ENCODE results near the gene SEMA4C.

Gene SEMA4C, protein sequence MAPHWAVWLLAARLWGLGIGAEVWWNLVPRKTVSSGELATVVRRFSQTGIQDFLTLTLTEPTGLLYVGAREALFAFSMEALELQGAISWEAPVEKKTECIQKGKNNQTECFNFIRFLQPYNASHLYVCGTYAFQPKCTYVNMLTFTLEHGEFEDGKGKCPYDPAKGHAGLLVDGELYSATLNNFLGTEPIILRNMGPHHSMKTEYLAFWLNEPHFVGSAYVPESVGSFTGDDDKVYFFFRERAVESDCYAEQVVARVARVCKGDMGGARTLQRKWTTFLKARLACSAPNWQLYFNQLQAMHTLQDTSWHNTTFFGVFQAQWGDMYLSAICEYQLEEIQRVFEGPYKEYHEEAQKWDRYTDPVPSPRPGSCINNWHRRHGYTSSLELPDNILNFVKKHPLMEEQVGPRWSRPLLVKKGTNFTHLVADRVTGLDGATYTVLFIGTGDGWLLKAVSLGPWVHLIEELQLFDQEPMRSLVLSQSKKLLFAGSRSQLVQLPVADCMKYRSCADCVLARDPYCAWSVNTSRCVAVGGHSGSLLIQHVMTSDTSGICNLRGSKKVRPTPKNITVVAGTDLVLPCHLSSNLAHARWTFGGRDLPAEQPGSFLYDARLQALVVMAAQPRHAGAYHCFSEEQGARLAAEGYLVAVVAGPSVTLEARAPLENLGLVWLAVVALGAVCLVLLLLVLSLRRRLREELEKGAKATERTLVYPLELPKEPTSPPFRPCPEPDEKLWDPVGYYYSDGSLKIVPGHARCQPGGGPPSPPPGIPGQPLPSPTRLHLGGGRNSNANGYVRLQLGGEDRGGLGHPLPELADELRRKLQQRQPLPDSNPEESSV

DNA sequence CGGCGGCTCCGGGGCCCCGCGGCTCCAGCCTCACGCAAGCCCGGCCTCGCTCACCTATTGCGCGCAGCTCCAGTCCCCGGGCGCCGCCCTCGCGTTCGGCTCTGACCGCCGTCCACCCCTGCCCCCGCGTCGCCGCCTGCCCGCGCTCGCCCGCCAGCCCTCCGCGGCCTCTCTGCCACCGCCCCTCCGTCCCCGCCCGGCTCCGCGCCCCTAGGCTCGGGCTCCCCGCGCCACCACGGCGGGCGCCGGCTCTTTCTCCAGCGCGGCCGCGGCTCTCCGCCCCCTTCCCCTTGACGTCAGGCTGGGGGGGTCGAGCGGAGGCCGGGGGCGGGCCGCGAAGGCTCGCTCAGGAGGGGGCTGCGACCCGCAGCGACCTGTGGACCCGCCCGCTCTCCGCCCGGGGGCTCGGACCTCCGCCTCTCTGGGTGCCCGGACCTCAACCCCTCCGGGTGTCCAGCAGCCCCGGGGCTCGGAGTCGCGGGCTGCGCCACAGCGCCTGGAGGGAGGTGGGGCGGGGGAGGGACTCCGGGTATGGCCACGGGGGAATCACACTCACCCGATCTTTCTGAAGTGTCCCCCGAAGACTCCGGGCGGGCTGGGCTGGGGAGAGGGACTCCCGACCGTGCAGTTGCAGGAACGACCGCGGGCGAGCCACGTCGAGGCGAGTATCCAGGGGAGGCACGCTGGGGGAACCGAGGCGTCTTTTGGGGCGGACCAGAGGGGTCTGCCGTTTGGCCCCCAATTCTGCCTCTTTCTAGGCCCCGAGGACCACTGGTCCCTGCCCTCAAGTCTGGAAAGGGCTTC is at the start of gene SEMA4C:
TSS of gene SEMA4C (minus strand) at position 259 of the 804 bp plus-strand sequence. CDS start 2,194 bp downstream, outside the sequence.
- no peak for DNase-seq (ENCODE audit: low read depth)

DNA sequence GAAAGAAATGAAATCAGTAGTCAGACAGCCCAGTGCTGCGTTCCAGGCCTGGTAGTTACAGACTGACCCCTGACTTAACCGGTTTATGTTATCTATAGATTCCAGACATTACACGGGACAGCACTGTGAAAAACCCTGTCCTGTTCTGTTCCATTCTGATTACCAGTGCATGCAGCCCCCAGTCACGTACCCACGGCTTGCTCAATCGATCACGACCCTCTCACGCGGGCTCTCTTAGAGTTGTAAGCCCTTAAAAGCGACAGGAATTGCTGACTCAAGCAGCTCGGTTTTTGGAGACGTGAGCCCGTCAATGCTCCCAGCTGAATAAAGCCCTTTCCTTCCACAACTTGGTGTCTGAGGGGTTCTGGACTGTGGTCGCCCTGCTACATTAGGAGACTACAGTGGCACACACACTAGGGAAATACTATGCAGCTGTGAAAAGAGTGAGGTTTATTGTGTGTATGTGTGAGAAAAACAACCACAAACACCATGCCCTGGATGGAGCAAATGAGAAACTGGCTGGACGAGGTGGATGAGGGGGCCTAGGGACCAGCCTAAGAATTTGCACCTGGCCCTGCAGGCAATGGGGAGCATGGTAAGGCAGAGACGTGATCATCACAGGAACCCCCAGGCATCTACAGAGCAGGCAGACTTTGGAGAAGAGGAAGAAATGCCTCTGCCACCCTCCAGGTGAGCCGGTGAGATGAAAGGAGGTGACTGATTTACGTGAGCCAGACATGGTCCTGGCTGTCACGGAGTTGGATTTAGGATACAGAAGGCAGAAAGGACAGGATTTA is 49.1 kb upstream of the SEMA4C start:
- no peak for DNase-seq (ENCODE audit: low read depth)

DNA sequence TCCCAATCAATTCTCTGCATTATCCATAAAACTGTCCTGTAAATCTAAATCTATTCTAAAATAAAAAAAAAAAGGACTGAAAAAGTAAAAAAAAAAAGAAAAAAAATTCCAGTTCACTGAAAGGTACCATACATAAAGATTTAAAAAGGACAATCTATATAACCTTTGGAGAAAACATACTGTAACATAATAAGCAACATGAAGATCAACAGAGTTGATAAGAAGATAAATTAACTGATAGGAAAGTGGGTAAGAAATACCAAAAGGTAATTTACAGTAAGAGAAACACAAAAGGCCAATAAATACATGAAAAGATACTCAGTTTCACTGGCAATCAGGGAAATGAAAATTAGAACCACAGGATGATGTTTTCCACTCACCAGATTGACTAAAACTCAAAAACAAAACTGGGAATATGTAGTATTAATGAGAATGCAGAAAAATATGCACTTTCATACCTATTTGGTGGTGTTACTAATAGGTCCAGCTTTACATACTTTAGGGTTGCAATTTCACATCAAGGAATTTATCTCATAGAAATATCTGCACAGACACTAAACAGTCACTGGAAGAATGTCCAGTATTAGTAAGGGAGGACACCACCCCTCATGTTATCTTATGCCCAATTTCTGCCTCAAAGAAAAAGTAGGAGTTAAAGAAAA is 48.3 kb upstream of the SEMA4C start:
- no peak for DNase-seq (ENCODE audit: low read depth)

DNA sequence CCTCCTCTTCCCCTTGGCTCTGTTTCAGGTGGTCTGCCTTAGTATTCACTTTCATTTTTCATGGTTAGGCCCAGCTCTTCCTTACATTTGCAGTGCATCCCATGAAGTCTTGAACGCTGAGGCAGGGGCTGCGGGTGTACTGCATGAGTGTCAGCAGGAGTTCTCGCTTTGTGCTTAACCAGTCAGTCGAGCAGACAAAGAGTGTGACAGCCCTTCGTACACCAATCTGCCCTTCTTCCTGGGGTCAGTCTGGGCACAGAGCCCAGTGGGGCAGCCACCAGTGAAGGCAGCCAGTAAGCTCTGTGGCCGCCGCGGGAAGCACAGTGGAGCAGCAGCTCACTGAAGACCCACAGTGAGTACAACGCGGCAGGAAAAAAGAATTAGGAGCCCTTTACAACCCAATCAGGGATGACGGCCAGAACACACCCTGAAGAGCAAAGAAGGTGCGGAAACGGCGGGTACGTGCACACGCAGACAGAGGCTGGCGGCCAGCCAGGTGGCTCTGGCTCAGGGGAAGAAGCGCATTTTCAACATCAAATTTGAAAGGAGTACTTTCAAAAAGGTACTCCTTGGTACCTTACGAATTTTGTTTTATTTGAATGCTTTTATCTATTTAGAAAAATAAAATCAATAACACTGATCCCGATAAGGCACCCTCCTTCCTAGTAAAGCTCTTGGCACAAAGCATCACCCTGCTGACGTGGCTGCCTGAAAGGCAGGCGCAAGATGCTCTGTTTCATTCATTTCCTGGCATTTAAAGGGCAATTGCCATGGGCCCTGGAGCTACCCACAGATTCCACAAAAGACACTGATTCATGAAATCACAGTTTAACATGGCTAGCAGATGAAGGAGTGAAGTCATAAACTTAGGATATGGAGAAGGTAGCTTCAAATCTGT is 47.0 kb upstream of the SEMA4C start:
- no peak for DNase-seq (ENCODE audit: low read depth)

DNA sequence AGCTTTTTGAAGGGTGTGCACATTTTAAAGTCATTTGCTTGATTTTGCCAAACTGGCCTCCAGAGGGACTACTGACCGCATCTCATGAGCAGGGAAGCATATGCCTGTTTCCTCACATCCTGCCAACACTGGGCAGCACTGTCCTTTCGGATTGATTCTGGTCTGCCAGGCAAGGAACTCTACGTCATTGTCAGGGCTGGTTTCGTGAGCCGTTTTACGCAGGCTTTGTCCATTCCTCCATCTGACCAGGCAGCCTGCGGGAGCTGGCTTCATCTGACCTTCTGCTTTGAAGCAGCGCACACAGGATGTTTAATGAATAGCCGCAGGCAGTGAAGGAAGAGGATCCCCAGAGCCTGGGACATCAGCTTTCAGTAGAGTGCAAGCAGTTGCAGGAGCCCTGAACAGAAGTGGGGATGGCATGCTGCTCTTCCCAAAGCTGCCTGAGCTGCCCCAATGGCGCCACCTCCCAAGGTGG is 46.3 kb upstream of the SEMA4C start:
- no peak for DNase-seq (ENCODE audit: low read depth)

DNA sequence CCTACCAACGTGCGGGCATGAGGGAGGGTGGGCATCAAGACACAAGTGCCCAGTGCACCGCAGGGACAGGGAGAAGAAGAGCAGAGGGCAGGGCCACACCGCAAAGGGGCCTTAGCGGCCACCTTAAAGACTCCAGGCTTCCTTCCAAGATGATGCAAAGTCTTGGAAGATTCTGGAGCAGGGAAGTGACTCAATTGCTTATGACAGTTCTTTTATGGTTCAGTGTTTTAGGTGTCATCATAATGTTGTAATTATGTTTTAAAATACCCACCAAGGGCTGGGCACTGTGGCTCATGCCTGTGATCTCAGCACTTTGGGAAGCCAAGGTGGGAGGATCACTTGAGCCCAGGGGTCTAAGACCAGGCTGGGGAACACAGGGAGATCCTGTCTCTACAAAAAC is 44.5 kb upstream of the SEMA4C start:
- DNase-seq (ENCODE audit: low read depth) = no peak

DNA sequence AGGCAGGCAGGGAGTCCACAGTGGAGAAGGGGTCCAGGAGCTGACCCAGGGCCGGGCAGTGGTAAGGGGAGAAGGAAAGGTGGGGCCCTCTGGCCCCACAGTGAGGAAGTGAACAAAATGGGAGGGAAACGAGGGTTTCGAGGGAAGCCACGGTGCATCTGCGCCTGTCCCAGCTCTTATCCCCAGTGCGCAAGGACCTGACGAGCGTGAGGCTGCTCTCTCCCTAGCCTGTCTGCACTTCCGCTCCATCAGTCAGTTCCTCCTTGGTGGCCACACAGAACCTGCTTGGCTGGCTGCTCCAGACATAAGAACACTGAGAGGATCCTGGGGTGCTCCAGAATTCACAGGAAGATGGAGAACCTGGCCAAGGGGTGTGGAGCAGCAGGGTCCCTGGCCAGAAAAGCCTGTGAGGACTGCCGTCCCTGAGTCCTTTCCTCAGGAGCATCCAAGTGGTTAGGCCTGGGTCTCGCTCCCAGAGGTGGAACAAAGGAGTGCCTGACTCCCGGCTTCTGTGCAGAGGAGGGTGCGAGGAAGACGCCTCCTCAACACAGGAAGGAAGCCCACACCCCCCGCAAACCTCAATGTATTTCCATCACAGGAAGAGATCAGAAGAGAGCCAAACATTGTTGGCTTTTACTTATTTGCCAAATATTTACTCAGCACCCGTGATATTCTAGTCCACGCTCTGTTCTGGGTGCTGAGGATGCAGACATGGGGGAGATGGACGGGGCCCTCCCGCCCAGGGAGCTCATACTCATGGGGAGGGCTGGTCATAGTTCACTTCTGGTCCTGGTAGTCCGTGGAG is 43.7 kb upstream of the SEMA4C start:
- DNase-seq (ENCODE audit: low read depth) = no peak

DNA sequence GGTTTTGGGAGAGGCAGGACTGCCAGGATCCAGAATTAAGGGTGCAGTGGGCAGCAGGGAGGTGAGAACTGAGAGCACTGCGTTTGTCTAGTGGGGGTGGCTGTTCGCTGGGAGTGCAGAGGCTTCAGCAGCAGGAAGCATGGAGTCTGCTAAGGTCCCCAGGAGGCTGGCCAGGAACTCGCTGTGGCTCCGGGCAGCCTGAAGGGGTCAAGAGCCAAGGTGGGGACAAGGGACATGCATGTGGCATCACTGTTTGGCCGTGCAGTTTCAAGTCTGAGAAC is 43.2 kb upstream of the SEMA4C start:
- DNase-seq (ENCODE audit: low read depth) = no peak

DNA sequence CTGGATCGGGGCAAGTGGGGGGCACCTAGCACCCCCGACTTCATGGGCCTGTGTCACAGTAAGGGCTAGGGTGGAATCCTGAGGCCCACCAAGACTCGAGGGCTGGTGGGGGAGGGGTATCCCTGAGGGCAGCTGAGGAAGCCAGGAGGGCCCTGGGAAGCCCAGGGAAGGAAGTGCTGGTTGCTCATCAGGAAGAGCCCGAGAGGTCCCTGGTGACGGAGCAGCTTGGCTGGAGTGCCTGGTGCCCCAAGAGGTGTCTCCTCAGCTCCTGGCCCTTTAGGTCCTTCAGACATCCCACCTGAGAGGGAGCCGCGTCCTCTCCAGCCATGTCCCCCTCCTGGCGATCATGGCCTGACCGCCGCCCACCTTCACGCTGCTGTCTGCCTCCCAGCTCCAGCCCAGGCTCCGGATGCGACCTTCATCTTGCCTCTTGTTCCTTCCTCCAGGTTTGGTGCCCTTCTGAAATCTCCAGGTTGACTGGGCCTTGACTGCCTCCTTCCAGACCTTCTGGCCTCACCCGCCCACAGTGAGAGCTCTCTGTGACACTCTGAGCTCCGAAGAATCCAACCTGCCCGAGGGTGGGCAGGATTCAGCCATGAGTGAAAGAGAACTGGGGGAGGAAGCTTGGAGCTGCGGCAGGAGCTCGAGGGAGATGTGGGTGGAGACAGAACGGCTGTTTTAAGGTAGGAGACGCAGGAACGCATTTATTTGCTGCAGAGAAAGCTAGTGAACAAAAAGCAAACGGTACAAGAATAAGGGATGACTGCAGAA is 42.7 kb upstream of the SEMA4C start:
- no peak for DNase-seq (ENCODE audit: low read depth)

DNA sequence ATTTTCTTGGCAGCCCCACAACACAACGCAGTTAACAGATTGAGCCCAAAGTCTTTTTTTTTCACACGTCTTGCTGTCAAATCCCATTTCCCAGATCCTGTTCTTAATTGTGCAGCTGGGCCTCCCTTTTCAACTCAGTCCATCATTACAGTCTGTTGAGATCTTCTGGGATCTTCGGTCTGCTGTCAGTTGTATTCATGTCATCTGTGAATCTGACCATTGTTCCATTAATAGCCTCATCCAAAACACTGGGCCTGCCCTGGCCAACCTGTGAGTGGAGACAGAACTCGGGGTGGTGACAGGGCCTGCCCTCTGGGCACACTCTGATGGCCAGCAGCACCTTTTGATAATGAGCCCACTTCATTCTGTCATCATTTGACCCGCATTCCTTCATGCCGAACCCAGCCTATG is 39.7 kb upstream of the SEMA4C start:
- DNase-seq (ENCODE audit: low read depth) = no peak

DNA sequence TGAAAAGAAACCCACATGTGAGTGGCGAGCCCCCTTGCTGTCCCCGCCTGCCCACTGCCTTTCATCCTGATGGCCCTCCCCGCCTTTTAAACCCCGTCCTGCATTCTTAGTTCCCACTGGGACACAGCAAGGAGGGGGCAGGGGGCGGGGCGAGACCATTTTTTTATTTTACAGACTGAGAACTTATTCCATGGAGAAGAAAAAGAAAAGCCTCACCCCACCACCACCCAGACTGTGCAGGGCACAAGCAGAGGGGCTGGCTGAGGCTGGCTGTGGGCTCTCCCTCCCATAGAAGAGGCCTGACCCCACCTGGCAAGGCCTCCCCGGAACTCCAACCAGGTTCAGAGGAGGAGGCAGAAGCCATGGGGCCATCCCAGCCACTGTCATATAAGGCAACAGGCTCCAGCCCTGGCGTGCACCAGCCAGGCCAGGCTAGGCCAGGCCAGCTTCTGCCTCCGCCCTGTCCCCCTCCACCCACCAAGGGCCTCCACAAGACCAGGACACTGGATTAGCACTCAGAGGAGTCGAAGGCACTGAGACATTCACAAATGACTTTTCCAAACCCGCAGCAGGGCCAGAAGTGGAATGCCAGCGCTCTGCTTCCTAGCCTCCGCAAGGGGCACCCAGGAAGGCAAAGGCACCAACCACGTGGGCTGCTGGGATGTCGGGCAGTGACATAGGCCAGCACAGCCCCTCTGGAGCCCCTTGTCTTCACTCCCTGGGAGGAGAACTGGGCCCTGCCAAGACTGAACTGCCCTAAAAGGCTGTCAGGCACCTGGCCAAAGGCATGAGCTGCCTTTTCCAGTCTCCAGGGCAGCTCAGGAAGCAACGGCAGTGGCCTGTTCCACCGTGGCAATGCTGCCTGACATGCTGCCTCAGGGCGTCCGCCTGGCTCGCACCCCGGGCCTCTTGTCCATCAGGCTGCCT is 37.5 kb upstream of the SEMA4C start:
- no peak for DNase-seq (ENCODE audit: low read depth)

DNA sequence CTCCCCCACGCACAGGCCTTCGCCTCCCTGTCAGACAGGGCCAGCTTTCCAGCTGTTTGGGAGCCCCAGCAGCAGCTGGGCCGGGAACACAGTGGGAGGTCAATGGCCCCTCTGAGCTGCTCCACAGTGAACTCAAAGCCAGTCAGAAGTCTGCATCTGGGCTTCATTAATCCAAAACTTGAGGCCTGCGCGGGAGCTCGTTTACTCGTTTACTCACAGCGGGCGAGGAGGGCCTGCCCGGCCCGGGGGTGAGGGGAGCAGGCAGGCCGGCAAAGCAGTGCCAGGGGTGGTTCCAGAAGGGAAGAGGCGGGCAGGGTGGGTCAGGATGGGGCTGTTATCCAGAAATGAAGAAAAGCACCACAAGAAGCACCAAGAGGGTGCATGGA is 36.8 kb upstream of the SEMA4C start:
- DNase-seq (ENCODE audit: low read depth) = no peak

DNA sequence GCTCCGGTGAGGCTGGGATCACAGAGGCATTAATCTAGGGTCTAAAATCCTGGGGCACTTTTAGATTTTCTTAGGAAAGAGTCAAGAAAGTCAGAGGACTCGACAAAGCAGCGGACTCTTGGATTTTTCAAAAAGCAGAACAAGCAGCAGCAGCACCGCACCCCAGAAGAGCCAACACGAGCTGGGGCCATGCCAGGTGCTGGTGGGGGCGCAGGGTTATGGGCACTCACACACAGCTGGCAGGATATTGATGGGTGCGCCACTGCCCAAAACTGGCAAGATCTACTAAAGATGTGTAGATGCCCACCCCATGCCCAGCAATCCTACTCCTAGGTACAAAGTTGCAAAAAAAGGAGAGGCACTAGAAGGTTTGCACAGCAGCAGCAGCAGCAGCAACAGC is 33.9 kb upstream of the SEMA4C start:
- no peak for DNase-seq (ENCODE audit: low read depth)

DNA sequence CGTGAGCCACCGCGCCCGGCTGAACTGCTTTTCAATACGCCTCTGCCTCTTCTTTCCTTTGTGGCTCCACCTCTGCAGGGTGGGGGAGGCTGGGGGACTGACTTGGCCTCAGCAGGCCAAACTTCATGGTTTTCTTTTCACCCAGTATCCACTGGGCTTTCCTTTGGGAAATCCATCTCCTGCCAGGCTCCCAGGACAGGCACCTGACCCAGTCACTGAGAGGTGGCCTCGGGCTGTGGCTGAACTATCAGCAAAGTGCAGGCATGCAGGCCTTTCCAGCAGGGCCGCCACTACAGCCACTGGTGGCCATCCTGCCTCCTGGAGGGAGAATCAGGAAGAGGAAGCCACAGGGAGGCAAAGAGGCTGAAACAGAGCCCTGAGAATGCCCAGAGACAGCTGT is 33.4 kb upstream of the SEMA4C start:
- no peak for DNase-seq (ENCODE audit: low read depth)

DNA sequence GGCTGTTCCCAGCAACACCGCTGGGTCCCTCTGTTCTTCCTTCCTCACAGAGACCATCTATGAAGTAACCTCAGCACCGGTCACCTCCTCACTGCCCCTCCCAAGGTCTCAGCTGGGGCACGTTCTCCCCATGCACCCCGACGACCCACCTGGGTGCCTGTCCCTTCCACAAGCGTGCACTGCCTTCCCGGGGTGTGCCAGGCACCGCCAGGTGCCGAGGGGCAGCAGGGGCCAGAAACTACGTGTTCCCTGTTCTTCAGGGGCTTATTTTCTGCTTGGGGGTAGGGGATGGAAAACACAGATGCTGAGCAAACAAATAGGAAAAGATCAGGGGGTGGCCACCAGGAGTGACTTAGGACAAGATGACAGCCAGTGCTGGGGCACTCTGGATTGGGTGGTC is 30.4 kb upstream of the SEMA4C start:
- no peak for DNase-seq (ENCODE audit: low read depth)

DNA sequence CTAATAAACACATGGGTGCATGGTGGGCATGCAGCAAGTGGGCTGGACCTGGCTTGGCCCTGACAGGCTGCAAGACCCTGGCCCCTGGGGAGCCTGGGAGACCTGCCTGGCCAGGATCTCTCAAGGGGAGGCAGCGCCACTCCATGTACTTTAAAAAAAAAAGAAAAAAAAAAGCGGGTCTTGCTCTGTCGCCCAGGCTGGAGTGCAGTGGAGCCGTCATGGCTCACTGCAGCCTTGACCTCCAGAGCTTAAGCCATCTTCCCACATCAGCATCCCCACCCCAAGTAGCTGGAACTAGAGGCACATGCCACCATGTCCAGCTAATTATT is 29.5 kb upstream of the SEMA4C start:
- DNase-seq (ENCODE audit: low read depth) = no peak

DNA sequence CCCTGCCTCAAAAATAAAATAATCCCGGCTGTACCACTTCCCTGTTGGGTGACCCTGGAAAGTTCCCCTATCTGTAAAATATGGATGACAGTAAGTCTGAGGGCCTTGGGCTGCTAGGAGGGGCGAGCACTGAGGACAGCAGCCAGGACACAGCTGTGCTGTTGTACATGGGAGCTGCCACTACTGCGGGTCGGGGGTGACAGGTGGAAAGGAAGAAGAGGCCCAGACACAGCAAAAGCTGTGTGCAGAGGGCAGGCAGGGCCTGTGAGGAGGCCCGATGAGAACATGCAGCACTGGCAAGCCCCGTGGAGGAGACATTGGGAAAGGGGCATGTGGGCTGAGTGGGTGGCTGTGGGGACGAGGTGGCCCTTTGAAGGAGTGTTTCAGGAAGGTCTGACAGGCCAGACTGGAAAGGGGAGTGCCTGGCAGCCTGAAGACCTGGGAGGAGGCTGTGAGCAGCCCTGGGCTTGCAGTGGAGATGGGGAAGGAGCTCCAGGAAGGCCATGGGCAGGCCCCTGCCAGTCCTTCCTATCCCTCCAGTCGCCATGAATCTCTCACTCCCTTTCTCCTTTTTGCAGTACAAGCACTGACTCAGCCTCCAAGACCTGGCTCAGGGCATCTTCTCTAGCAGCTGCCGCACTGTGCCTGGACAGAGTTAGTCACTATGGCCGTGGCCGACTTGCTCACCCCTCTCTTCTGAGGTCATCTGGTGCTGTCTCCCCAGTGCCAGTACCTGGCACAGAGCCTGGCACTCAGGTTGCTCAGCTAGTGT is 28.9 kb upstream of the SEMA4C start:
- DNase-seq (ENCODE audit: low read depth) = no peak

All from GM04504 (cell line).